Fibroblast of mammary gland (primary cell): ENCODE measurements around the gene CLSTN1.
A peak's percentile ranks its signal among the peaks of the same experiment; 100 is the strongest.

Experiments used
- DNase-seq: peaks from one replicate; pipeline ENCODE4 v3.0.0-alpha.2; 2010; ENCODE audit warnings: low read depth
- H3K4me3 ChIP-seq: 2 replicates; pipeline ENCODE4 v1.5.1; 2011; ENCODE audit warnings: low read depth, mild to moderate bottlenecking, low read length, moderate library complexity; ENCODE audit not compliant: control insufficient read depth
- TF ChIP-seq, protein P1 (sequence below): conservative IDR thresholded peaks from 2 replicates; pipeline ENCODE4 v1.5.1; 2011; ENCODE audit warnings: low read depth, low read length, inconsistent platforms; ENCODE audit not compliant: control insufficient read depth, insufficient read depth

The CLSTN1 gene

DNA sequence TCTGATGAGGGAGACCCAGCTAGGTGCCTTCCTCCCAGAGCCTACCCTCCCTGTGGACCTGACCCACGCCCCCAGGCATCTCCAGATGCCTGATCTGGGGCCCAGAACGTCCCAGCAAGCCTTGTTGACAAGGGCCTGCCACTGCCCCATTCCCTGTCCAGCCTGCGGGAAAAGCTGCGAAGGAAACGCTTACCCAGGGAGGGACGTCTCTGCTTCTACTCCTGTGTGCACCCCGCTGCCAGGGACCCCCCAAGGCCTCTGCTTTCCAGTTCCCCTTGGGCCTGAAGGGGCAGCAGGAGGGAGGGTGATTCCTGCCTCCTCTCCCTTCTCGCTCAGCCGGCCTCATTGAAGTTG lies 11.6 kb upstream of the CLSTN1 start:
- H3K4me3 ChIP-seq, result no peak overlapping the region
- DNase-seq, result no peak
- TF ChIP-seq, protein P1, sequence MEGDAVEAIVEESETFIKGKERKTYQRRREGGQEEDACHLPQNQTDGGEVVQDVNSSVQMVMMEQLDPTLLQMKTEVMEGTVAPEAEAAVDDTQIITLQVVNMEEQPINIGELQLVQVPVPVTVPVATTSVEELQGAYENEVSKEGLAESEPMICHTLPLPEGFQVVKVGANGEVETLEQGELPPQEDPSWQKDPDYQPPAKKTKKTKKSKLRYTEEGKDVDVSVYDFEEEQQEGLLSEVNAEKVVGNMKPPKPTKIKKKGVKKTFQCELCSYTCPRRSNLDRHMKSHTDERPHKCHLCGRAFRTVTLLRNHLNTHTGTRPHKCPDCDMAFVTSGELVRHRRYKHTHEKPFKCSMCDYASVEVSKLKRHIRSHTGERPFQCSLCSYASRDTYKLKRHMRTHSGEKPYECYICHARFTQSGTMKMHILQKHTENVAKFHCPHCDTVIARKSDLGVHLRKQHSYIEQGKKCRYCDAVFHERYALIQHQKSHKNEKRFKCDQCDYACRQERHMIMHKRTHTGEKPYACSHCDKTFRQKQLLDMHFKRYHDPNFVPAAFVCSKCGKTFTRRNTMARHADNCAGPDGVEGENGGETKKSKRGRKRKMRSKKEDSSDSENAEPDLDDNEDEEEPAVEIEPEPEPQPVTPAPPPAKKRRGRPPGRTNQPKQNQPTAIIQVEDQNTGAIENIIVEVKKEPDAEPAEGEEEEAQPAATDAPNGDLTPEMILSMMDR, result no peak

DNA sequence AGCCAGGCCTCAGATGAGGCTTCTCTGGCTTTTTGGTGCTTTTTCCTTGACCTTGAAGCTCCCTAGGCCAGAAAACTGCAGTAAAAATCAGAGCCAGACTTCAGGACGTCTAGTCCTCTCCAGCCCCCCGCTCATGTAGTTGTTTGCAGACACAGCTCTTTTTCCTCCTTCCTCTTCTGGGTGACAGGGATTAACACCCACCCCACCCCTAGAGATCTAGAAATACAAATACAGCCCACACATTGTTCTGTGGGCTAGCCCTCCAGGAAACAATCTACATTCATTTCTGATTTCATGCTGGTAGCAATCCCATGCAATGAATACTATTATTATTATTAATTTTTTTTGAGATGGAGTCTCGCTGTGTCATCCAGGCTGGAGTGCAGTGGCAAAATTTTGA lies 9.9 kb upstream of the CLSTN1 start:
- no peak for DNase-seq
- no peak overlapping the region for H3K4me3 ChIP-seq
- TF ChIP-seq, protein P1, result no peak

- H3K4me3 ChIP-seq, result no peak overlapping the region
- TF ChIP-seq, protein P1, result peak; percentile 34
- peak; percentile 12 for DNase-seq
Measured at GRCh38 chr1:9827558-9828185, 3.9 kb upstream of the CLSTN1 start.

- TF ChIP-seq, protein P1, result no peak
- no peak overlapping the region for H3K4me3 ChIP-seq
- no peak for DNase-seq
Measured at GRCh38 chr1:9826616-9827015, 2.9 kb upstream of the CLSTN1 start.

DNA sequence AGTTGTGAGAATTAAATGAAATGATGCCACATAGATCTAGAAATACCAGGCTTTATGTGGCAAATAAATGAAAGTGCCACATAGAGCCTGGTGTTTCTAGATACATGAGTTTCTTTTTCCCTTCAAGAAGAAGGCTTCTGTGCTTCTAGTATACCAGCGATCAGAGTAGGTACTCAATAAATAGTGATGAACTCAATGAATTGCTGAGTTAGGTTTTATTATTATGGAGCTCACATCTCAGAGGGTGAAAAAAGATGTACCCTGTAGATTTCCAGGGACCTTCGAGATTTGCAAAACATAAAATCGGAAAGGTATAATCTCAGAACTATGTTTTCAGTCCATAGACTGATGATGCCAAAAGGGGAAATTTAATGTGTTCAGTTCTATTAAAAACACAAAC lies 2.3 kb upstream of the CLSTN1 start:
- TF ChIP-seq, protein P1, result no peak
- no peak overlapping the region for H3K4me3 ChIP-seq
- DNase-seq, result no peak

DNA sequence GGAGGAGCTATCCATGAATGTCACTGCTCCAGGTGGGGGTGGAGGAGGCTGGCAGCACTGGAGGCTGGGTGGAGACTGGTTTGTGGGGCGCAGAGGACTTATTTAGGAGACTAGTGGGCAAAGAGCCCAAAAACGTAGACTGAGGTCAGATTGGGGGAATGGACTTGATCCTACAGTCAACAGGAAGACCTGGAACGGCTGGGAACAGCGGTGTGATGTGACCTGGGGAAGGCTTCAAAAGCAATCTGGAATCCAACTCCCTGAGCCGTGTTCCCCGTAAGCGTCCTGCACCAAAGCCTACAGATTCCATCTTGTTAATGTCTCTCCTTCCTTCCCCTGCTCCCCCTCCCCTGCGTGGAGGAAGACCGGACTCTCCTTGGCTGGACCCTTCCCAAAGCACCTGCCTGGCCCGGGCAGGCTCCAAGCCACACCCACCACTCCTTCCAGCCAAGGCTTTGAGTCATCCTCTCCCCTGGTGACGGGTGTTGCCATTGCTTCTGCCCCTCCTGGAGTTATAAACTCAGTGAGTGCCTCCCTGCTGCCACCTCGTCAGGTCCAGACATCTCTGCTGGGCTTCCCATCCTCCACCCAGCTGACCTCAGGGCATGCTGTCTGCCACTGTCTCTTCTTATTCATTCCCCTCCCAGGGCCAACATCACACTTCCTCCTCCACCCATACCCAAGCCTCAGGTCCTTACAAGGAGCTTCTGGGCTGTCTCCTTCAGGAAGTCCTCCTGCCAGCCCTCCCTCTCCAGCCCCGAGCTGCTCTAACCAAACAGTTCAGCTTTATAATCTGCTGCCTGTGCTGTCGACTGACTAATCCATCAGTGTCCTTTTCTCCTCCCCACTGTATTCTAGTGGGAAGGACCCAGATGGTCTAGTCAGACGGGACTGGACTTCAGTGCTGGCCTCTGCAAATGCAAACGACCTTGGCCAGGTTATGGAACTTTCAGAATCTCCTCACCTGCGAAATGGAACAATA lies 1.6 kb upstream of the CLSTN1 start:
- H3K4me3 ChIP-seq, result no peak overlapping the region
- TF ChIP-seq, protein P1, result no peak
- DNase-seq, result peak; percentile 58
